Occipital lobe (tissue), 3 donors: ENCODE data around the gene TFAP2C. TPM values are rescaled to one million over a fixed set of nuclear protein-coding genes. Genes with fewer than 3 reads are reported as not detected.
"Not testable (repeated sequence)": the region's sequence is repeated elsewhere in the genome, so short reads cannot be mapped to it uniquely, and the experiment has no call there.

Experiments
- DNase-seq: peaks from one replicate; lab custom pipeline; 2025; lab: John Stamatoyannopoulos, UW
- small RNA-seq: library from RNA; depleted of rRNA; stranded (forward); fragments of <200 nt; gene quantifications from one replicate; pipeline ENCODE3, GENCODE V24; 2014
- total RNA-seq: library from RNA; depleted of rRNA; stranded (reverse); fragments of >200 nt; gene quantifications from one replicate; pipeline ENCODE4 v1.2.3, GENCODE V29; 2014

The TFAP2C gene
- total RNA-seq, 1 donor from 2014 or later = 5.9 TPM

DNA sequence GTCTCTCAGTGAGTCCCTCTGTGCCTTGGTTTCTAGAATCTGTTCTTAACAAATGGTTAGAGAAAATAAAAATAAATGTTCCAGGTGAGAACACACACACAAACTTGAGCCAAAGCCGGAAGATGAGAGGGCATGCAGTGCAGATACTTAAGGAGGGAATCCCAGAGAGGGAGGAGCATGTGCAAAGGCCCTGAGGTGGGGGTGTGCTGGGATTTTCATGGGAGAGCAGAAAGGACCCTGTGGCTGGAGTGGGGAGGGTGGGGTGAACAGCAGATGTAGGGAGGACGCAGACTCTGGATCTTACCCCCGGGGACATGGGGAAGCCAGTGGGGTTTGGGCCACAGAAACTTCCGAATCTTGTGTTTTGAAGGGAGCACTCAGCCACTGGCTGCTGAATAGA is 17.5 kb downstream of the TFAP2C start:
- no peak for DNase-seq

GRCh38 chr20:56653211-56653610 is 24.1 kb downstream of the TFAP2C start:
- DNase-seq = no peak

DNA sequence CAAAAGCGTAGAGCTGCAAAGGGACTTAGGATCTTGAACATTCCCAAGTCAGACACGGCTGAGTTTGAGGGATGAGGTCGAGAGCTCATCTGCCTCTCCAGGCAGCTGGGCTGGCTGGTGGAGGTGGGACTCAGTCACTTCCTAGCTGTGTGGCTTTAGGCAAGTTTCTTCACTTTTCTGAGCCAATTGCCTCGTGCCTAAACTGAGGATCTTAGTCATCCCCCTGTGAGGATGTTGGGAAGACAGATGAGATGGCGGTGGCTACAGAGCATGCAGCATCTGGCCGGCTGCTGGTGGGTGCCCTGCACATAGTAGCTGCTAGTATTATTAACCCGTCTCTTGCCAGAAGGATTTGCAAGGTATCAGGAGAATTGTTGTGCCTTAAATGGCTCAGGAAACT is 27.5 kb downstream of the TFAP2C start:
- no peak for DNase-seq

GRCh38 chr20:56657879-56658278 is 28.8 kb downstream of the TFAP2C start:
- no peak for DNase-seq

DNA sequence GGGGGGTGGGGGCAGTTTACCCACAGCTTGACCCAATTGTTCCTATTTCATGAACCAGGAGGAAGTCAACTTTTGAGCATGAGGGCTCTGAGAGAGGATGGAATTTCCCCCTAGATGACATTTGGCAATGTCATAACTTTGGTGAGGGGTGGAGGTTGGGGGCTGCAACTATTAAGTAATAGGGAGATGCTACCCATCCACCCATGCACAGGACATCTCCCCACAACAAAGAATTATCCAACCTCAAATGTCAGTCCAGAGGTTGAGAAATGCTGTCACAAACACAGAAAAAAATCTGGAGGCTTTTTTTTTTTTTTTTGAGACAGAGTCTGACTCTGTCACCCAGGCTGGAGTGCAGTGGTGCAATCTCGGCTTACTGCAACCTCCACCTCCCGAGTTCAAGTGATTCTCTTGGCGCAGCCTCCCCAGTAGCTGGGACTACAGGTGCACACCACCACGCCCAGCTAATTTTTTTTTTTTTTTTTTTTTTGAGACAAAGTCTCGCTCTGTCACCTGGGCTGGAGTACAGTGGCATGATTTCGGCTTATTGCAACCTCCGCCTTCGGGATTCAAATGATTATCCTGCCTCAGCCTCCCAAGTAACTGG is 29.3 kb downstream of the TFAP2C start:
- DNase-seq = not testable (repeated sequence)

- no peak for DNase-seq
These were observed 34.6 kb downstream of the TFAP2C start for GRCh38 chr20:56663660-56664059.

- no peak for DNase-seq
These were observed 35.7 kb downstream of the TFAP2C start for GRCh38 chr20:56664796-56665195.

- no peak for DNase-seq
These were observed 36.7 kb downstream of the TFAP2C start for GRCh38 chr20:56665806-56666205.

- DNase-seq = no peak
These were observed 44.3 kb downstream of the TFAP2C start for GRCh38 chr20:56673450-56673849.

- no peak for DNase-seq
These were observed 46.9 kb downstream of the TFAP2C start for GRCh38 chr20:56676001-56676400.

GRCh38 chr20:56676679-56677078 is 47.6 kb downstream of the TFAP2C start:
- DNase-seq = no peak

- DNase-seq = no peak
These were observed 54.2 kb downstream of the TFAP2C start for GRCh38 chr20:56683077-56683865.

DNA sequence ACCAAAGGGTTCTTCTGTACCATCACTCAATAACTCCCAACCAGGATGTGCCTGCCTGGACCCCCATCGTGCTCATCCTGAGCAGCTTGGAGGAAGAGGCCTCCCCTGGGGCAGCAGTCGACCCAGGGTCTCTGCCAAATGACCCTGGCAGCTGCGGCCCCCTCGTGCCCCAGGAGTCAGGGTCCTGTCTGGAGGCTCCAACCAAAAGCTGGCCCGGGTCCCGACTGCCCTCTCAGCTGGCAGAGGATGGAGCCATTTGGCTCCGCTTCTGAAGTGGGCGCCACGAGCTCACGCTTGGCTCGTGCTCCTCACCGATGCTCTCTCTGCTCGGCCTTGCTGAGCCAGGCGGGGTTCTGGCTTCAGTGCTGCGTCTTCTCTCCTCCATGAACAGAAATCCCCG is 56.8 kb downstream of the TFAP2C start:
- DNase-seq = no peak

DNA sequence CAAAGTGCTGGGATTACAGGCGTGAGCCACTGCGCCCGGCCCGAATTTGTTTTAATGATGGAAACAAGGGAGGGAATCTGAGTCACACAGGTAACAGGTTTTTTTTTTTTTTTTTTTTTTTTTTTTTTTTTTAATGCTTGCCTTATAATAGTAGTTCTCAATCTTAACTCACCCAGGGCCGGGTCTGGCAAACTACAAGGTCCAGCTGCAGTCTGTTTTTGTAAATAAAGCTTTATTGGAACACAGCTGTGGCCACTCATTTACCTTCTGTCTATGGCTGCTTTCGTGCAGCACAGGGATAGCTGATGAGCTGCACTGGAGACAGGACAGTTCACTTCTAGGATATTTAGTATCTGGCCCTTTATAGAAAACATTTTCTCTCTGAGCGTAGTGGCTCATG is 58.0 kb downstream of the TFAP2C start:
- DNase-seq = no peak

- DNase-seq = no peak
These were observed 59.0 kb downstream of the TFAP2C start for GRCh38 chr20:56688106-56688505.

Small RNA genes lying within 50 kb of the gene (small RNA-seq; reads per million reads assigned to genes)
- gene RN7SL170P = not detected
- gene RNU6-1146P = not detected

Other genes starting within 250 kb of the TFAP2C start
- gene AURKA, start 237.1 kb upstream of the TFAP2C start, total RNA-seq = 4.8 TPM
- 32.6 TPM for gene CSTF1, start 236.7 kb upstream of the TFAP2C start, total RNA-seq
- 0.16 TPM for gene CASS4, start 217.0 kb upstream of the TFAP2C start, total RNA-seq
- gene RTF2, start 160.7 kb upstream of the TFAP2C start, total RNA-seq = 51.3 TPM
- not detected for gene FAM209A, start 104.6 kb upstream of the TFAP2C start, total RNA-seq
- not detected for gene FAM209B, start 96.1 kb upstream of the TFAP2C start, total RNA-seq